ENCODE results near the gene MYO5A. TPM values are rescaled to one million over a fixed set of nuclear protein-coding genes. Genes with fewer than 3 reads are reported as not detected.

The MYO5A gene
- total RNA-seq, 2 experiments from 2014 or later = 31.8 to 42.0 TPM

DNA sequence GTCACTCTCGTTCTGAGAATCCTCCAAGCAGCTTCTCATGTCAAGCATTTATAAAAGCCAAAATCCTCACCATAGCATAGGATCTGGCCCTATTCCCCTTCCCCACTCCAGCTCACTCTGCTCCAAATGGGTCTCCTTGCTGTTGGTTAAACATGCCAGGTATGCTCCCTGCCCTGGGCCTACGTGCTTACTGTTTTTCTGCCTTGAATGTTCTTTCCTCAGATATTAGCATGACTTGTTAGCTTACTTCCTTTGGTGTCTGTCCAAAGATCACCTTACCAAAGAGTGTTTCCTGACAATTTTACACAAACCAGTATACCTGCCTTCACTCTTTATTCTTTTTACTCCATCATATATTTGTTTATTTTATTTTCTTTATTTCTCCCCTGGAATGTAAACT is 200.0 kb downstream of the MYO5A start:
- Histone ChIP-seq H3K27ac (ENCODE audit: low read depth, low read length, poor library complexity, severe bottlenecking) (no peak overlapping the region), H3K4me2 (ENCODE audit: low read length) (no peak overlapping the region), H2AFZ (ENCODE audit: low read length) (no peak overlapping the region), H4K20me1 (ENCODE audit: insufficient read depth, low read length) (no peaks in the 10 kb centered on the region), H3K9me2 (ENCODE audit: insufficient read depth, low read length) (no peaks in the 10 kb centered on the region), H3K36me3 (ENCODE audit: insufficient read depth, low read length) (peaks cover 53% of the 10 kb centered on the region), H3K9me3 (ENCODE audit: low read length) (no peaks in the 10 kb centered on the region), H3K4me1 (ENCODE audit: insufficient read depth, low read length, poor library complexity, severe bottlenecking) (peaks cover 18% of the 10 kb centered on the region), H3K79me2 (ENCODE audit: insufficient read depth, low read depth, low read length) (no peaks in the 10 kb centered on the region), H3K4me3 (ENCODE audit: low read depth, low read length, poor library complexity, severe bottlenecking) (no peak overlapping the region)
- ChIA-PET POLR2A (interaction anchor here (0.7 to 1.3 kb wide), 2 partner anchors 11 to 235 kb away, joined by 3 to 4 read pairs; no protein-coding TSS in a partner anchor), CTCF (ENCODE audit: unreplicated experiment) (no interaction called here)
- DNase-seq (ENCODE audit: low spot score) = no peak
- TF ChIP-seq EZH2phosphoT487 (IDR thresholded peaks at IDR 0.05; ENCODE audit: borderline replicate concordance, low read depth, low read length) = no peak
- TF ChIP-seq, protein P1, sequence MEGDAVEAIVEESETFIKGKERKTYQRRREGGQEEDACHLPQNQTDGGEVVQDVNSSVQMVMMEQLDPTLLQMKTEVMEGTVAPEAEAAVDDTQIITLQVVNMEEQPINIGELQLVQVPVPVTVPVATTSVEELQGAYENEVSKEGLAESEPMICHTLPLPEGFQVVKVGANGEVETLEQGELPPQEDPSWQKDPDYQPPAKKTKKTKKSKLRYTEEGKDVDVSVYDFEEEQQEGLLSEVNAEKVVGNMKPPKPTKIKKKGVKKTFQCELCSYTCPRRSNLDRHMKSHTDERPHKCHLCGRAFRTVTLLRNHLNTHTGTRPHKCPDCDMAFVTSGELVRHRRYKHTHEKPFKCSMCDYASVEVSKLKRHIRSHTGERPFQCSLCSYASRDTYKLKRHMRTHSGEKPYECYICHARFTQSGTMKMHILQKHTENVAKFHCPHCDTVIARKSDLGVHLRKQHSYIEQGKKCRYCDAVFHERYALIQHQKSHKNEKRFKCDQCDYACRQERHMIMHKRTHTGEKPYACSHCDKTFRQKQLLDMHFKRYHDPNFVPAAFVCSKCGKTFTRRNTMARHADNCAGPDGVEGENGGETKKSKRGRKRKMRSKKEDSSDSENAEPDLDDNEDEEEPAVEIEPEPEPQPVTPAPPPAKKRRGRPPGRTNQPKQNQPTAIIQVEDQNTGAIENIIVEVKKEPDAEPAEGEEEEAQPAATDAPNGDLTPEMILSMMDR (conservative IDR thresholded peaks at IDR 0.05; ENCODE audit: low read length) = no peak
- no TSS peak for BruUV-seq (replicated peaks)
- intact Hi-C loops (cut with micrococcal nuclease; ENCODE audit: unreplicated experiment) = loop anchor here (5.0 kb wide), 1 partner anchor 71 kb away; no protein-coding TSS in a partner anchor

DNA sequence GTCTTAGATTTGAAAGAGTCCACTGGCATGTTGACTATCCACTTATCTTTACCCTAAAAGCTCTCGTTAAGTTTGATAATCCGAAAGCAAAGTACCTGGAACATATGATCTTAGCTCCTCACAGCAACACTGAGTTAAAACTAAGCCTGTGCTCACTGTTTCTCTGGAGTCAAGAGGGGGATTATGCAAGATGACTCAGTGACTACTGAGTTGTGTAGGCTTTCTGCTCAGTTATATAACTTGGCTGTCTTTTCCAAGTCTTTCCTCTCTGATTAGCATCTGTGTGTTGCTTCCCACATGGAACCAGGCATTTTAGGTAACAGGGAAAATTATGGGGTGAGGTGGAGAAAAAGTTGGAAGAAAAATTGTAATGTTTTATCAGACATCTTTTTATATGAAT is 201.9 kb downstream of the MYO5A start:
- ChIA-PET POLR2A (interaction anchor here (1.2 kb wide), 1 partner anchor 29 kb away, joined by 4 read pairs; no protein-coding TSS in a partner anchor), CTCF (ENCODE audit: unreplicated experiment) (no interaction called here)
- Histone ChIP-seq H3K4me1 (ENCODE audit: insufficient read depth, low read length, poor library complexity, severe bottlenecking) (peaks cover 10% of the 10 kb centered on the region), H3K4me2 (ENCODE audit: low read length) (no peak overlapping the region), H3K9me2 (ENCODE audit: insufficient read depth, low read length) (no peaks in the 10 kb centered on the region), H3K36me3 (ENCODE audit: insufficient read depth, low read length) (peaks cover 66% of the 10 kb centered on the region), H3K9me3 (ENCODE audit: low read length) (no peaks in the 10 kb centered on the region), H3K4me3 (ENCODE audit: low read depth, low read length, poor library complexity, severe bottlenecking) (no peak overlapping the region), H3K27ac (ENCODE audit: low read depth, low read length, poor library complexity, severe bottlenecking) (no peak overlapping the region), H2AFZ (ENCODE audit: low read length) (no peak overlapping the region), H4K20me1 (ENCODE audit: insufficient read depth, low read length) (no peaks in the 10 kb centered on the region), H3K79me2 (ENCODE audit: insufficient read depth, low read depth, low read length) (no peaks in the 10 kb centered on the region)
- no TSS peak for BruUV-seq (replicated peaks)
- intact Hi-C loops (cut with micrococcal nuclease; ENCODE audit: unreplicated experiment) = loop anchor here (5.0 kb wide), 1 partner anchor 69 kb away; no protein-coding TSS in a partner anchor
- no peak for DNase-seq (ENCODE audit: low spot score)
- TF ChIP-seq, protein P1 (conservative IDR thresholded peaks at IDR 0.05; ENCODE audit: low read length) = no peak

DNA sequence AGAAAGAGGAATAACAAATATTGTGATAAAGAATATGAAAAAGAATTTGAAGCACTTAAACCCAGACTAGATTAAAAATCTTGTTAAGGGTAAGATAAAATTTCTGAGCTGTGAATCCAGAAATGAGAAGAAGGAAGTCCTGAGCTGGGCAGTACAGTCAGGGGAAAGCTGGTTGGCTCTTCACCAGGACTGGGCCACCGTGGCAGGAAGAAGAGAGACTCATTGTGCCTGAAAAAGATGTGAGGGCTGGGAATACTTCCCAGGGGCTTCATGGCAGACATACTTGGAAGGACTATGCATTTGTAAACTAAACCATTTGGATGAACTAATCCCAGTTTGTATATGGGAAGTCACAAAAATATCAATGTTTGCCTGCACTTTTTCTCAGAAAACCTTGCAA is 204.6 kb downstream of the MYO5A start:
- ChIA-PET POLR2A (interaction anchor here (0.6 to 1.1 kb wide), 4 partner anchors 16 to 70 kb away, joined by 3 to 5 read pairs (median 4); no protein-coding TSS in a partner anchor), CTCF (ENCODE audit: unreplicated experiment) (no interaction called here)
- Histone ChIP-seq H3K9me3 (ENCODE audit: low read length) (no peaks in the 10 kb centered on the region), H3K27ac (ENCODE audit: low read depth, low read length, poor library complexity, severe bottlenecking) (no peak overlapping the region), H3K36me3 (ENCODE audit: insufficient read depth, low read length) (peaks cover 82% of the 10 kb centered on the region), H4K20me1 (ENCODE audit: insufficient read depth, low read length) (no peaks in the 10 kb centered on the region), H3K9me2 (ENCODE audit: insufficient read depth, low read length) (no peaks in the 10 kb centered on the region), H3K79me2 (ENCODE audit: insufficient read depth, low read depth, low read length) (no peaks in the 10 kb centered on the region), H2AFZ (ENCODE audit: low read length) (no peak overlapping the region), H3K4me2 (ENCODE audit: low read length) (no peak overlapping the region), H3K4me1 (ENCODE audit: insufficient read depth, low read length, poor library complexity, severe bottlenecking) (no peaks in the 10 kb centered on the region), H3K4me3 (ENCODE audit: low read depth, low read length, poor library complexity, severe bottlenecking) (no peak overlapping the region)
- DNase-seq (ENCODE audit: low spot score) = no peak
- TF ChIP-seq, protein P1 (conservative IDR thresholded peaks at IDR 0.05; ENCODE audit: low read length) = no peak
- TF ChIP-seq EZH2phosphoT487 (IDR thresholded peaks at IDR 0.05; ENCODE audit: borderline replicate concordance, low read depth, low read length) = no peak
- intact Hi-C loops (cut with micrococcal nuclease; ENCODE audit: unreplicated experiment) = no loop called here
- no TSS peak for BruUV-seq (replicated peaks)
